ENCODE results near the gene SLC22A15.

GRCh38 chr1:115955228-115955627, 21.1 kb upstream of the SLC22A15 start:
- TF ChIP-seq POLR2A (IDR thresholded peaks at IDR 0.05), result no peak
- no peak for TF ChIP-seq CTCF (IDR thresholded peaks at IDR 0.05)
- no peak for TF ChIP-seq EP300 (IDR thresholded peaks at IDR 0.05)
